Activated naive CD4-positive, alpha-beta T cell treated with anti-CD3 and anti-CD28 coated beads, Interleukin-2, amount 10 ng/mL, durations not matched to agents 7 days and 5 days (primary cell): ENCODE measurements around the gene OR4D9.
"Not testable (repeated sequence)": the region's sequence is repeated elsewhere in the genome, so short reads cannot be mapped to it uniquely, and the experiment has no call there.

ENCODE experiments used
- CTCF ChIA-PET: fragments of 350-600 bp; sonication (Branson Sonifier 250); formaldehyde crosslinking; loops from one replicate; lab custom pipeline; 2021; ENCODE audit warnings: antibody characterized with exemption; lab: Charles Lee
- DNase-seq: peaks from one replicate; pipeline ENCODE4 v3.0.0-alpha.2; 2020
- H3K27ac Mint-ChIP-seq: one replicate; pipeline ENCODE4 v1.8.0; 2021; ENCODE audit warnings: mild to moderate bottlenecking, moderate library complexity, mixed read lengths
- H3K27me3 Mint-ChIP-seq: one replicate; pipeline ENCODE4 v1.8.0; 2021; ENCODE audit warnings: mild to moderate bottlenecking, mixed read lengths
- H3K36me3 Mint-ChIP-seq: one replicate; pipeline ENCODE4 v1.8.0; 2021; ENCODE audit warnings: mixed read lengths
- H3K4me1 Mint-ChIP-seq: one replicate; pipeline ENCODE4 v1.8.0; 2021; ENCODE audit warnings: mixed read lengths
- H3K4me3 Mint-ChIP-seq: one replicate; pipeline ENCODE4 v1.8.0; 2021; ENCODE audit warnings: mild to moderate bottlenecking, moderate library complexity, mixed read lengths
- H3K9me3 Mint-ChIP-seq: one replicate; pipeline ENCODE4 v1.8.0; 2021; ENCODE audit warnings: mixed read lengths

Gene OR4D9

GRCh38 chr11:59510941-59511589 lies at the start of gene OR4D9:
Gene OR4D9 (plus strand): TSS chr11:59511539. CDS start chr11:59514913, 3,374 bp downstream.
- Mint-ChIP-seq H3K27ac (peak within 1 kb of the TSS; percentile 77), H3K36me3 (no peaks in the 10 kb centered on the region), H3K27me3 (peaks cover 10% of the 10 kb centered on the region), H3K4me1 (peaks cover 29% of the 10 kb centered on the region), H3K4me3 (peak within 1 kb of the TSS; percentile 29), H3K9me3 (no peaks in the 10 kb centered on the region)
- CTCF ChIA-PET, result interaction anchor here (1.6 kb wide), 1 partner anchor 26 kb away, joined by 5 read pairs; no protein-coding TSS in a partner anchor
- DNase-seq, result peak; percentile 26

DNA sequence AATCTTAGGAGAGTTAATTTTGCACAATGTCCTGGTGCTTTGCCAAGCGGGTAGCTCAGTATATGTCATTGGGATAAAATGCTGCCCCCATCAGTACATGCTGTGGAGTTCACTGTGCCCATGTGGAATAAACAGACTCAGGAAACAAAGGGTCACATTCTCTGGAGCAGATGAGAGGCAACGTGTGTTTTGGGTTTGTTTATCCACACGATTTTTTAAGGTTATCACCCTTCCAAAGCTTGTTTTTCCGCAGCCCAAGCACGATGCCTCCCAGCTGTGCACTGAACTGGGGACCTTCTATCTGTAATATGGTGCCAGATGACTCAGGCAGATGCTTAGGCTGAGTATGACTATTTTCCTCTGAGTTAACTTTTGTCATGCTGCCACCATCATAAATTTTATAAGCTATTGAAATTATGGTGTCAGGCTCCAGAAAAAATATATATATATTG lies 48.1 kb upstream of the OR4D9 start:
- no peaks in the 10 kb centered on the region for H3K27me3 Mint-ChIP-seq
- H3K4me1 Mint-ChIP-seq, result no peaks in the 10 kb centered on the region
- no peak overlapping the region for H3K27ac Mint-ChIP-seq
- no peak for DNase-seq
- no peaks in the 10 kb centered on the region for H3K9me3 Mint-ChIP-seq
- CTCF ChIA-PET, result no interaction called here
- no peak overlapping the region for H3K4me3 Mint-ChIP-seq
- H3K36me3 Mint-ChIP-seq, result no peaks in the 10 kb centered on the region

- Mint-ChIP-seq H3K36me3 (no peaks in the 10 kb centered on the region), H3K27me3 (peaks cover 11% of the 10 kb centered on the region), H3K4me3 (no peak within 1 kb of the TSS), H3K4me1 (no peaks in the 10 kb centered on the region), H3K9me3 (no peaks in the 10 kb centered on the region), H3K27ac (no peak within 1 kb of the TSS)
- CTCF ChIA-PET, result no interaction called here
- DNase-seq, result no peak
Measured at GRCh38 chr11:59473015-59473414, 38.3 kb upstream of the OR4D9 start, which contains the start of gene OR4D10. Gene OR4D10 (plus strand): TSS chr11:59473315. CDS start chr11:59477430, 4,115 bp downstream.

DNA sequence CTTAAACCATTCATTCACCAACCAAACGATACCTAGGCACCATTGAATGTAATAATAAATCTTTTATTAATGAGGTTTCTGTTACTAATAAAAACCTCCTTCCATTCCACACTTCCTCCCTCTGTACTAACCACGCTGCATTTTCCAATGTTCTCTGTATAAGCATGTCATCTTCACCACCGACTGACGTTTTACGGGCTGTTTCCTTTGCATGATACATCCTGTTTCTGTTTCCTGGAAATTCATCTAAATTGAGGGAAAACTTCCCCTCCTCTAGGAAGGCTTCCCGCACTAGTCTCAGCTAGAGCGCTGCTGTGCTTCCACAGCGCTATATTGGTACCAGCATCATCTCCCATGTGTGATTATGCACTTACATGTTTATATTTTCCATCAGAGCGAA lies 36.2 kb upstream of the OR4D9 start:
- Mint-ChIP-seq H3K27me3 (peaks cover 7% of the 10 kb centered on the region), H3K4me3 (no peak overlapping the region), H3K4me1 (no peaks in the 10 kb centered on the region), H3K36me3 (no peaks in the 10 kb centered on the region), H3K9me3 (no peaks in the 10 kb centered on the region), H3K27ac (no peak overlapping the region)
- CTCF ChIA-PET, result no interaction called here
- no peak for DNase-seq

DNA sequence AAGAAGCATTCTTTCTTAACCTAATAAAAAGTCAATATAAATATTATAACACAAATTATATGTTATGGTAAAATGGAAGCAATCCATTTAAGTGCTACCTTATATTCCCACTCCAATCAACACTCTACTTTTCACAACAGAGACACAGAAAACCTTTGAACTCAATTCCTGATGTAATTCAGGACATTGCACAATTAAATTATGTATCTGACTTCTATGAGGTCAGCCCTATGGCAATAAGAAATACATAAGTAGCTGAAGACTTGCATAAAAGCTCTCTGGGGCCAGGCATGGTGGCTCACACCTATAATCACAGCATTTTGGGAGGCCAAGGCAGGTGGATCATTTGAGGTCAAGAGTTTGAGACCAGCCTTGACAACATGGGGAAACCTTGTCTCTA lies 31.4 kb upstream of the OR4D9 start:
- no peaks in the 10 kb centered on the region for H3K9me3 Mint-ChIP-seq
- no peak for DNase-seq
- H3K27me3 Mint-ChIP-seq, result peaks cover 13% of the 10 kb centered on the region
- no peak overlapping the region for H3K27ac Mint-ChIP-seq
- no peaks in the 10 kb centered on the region for H3K4me1 Mint-ChIP-seq
- no peaks in the 10 kb centered on the region for H3K36me3 Mint-ChIP-seq
- CTCF ChIA-PET, result no interaction called here
- no peak overlapping the region for H3K4me3 Mint-ChIP-seq

- Mint-ChIP-seq H3K9me3 (no peaks in the 10 kb centered on the region), H3K4me1 (no peaks in the 10 kb centered on the region), H3K27ac (no peak overlapping the region), H3K4me3 (no peak overlapping the region), H3K36me3 (no peaks in the 10 kb centered on the region), H3K27me3 (peaks cover 13% of the 10 kb centered on the region)
- CTCF ChIA-PET, result no interaction called here
- DNase-seq, result no peak
Measured at GRCh38 chr11:59480359-59480758, 31.0 kb upstream of the OR4D9 start.

- H3K4me1 Mint-ChIP-seq, result no peaks in the 10 kb centered on the region
- no peak overlapping the region for H3K27ac Mint-ChIP-seq
- peaks cover 6% of the 10 kb centered on the region for H3K27me3 Mint-ChIP-seq
- CTCF ChIA-PET, result no interaction called here
- no peak for DNase-seq
- no peak overlapping the region for H3K4me3 Mint-ChIP-seq
- no peaks in the 10 kb centered on the region for H3K36me3 Mint-ChIP-seq
- H3K9me3 Mint-ChIP-seq, result no peaks in the 10 kb centered on the region
Measured at GRCh38 chr11:59501931-59502330, 9.4 kb upstream of the OR4D9 start.

DNA sequence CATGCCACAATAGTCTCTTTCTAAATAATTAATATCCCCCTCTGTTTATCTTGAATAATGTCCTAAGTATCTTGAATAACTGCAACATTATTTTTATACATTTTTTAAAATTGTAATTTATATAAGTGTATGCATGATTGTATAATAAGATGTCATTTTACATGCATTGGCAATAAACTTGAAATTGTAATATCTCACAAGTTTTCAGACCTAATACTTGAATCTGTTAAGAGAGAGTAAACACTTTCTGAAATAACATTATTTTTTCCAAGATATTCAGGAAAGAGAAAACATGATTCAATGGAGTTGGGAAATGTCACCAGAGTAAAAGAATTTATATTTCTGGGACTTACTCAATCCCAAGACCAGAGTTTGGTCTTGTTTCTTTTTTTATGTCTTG lies 8.1 kb upstream of the OR4D9 start, which contains the start of gene OR4D11:
TSS of gene OR4D11 (plus strand) at position 301 of the 400 bp plus-strand sequence. CDS start at position 301, 0 bp downstream.
- H3K27ac Mint-ChIP-seq, result no peak within 1 kb of the TSS
- no peaks in the 10 kb centered on the region for H3K9me3 Mint-ChIP-seq
- no peak for DNase-seq
- no peak within 1 kb of the TSS for H3K4me3 Mint-ChIP-seq
- H3K27me3 Mint-ChIP-seq, result peaks cover 6% of the 10 kb centered on the region
- CTCF ChIA-PET, result interaction anchor here (0.7 kb wide), 1 partner anchor 26 kb away, joined by 4 read pairs; no protein-coding TSS in a partner anchor
- no peaks in the 10 kb centered on the region for H3K4me1 Mint-ChIP-seq
- no peaks in the 10 kb centered on the region for H3K36me3 Mint-ChIP-seq

DNA sequence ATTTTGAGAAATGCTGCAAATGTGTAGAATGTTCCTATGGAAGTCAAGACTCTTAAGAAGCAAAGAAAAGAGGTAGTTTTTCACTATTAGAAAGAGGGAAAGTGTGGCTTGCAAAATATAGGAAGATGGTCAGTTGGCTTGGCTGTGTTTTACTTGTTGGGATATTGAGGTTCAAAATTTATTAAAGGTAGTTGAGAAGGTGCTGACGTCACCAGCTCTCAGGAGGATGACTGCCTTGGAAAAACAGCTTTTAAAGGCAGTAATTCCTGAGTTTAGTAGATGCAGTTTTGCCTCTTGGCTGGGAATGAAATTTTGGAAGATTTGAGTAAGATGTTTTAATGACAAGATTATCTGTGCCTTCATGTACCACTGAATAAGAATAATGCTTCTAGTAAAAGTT lies 336 bp downstream of the OR4D9 start:
- Mint-ChIP-seq H3K27ac (no peak overlapping the region), H3K4me1 (peaks cover 29% of the 10 kb centered on the region), H3K9me3 (no peaks in the 10 kb centered on the region), H3K27me3 (peaks cover 10% of the 10 kb centered on the region), H3K36me3 (no peaks in the 10 kb centered on the region), H3K4me3 (no peak overlapping the region)
- CTCF ChIA-PET, result interaction anchor here (0.6 kb wide), 1 partner anchor 23 kb away, joined by 4 read pairs; no protein-coding TSS in a partner anchor
- no peak for DNase-seq

- H3K9me3 Mint-ChIP-seq, DNase-seq, H3K36me3 Mint-ChIP-seq, CTCF ChIA-PET, H3K4me1 Mint-ChIP-seq, H3K27ac Mint-ChIP-seq, H3K4me3 Mint-ChIP-seq: not testable (repeated sequence)
- H3K27me3 Mint-ChIP-seq, result peaks cover 23% of the 10 kb centered on the region
Measured at GRCh38 chr11:59520139-59520538, 8.8 kb downstream of the OR4D9 start.

GRCh38 chr11:59520741-59521140 lies 9.4 kb downstream of the OR4D9 start:
- no peaks in the 10 kb centered on the region for H3K4me1 Mint-ChIP-seq
- no peak overlapping the region for H3K27ac Mint-ChIP-seq
- no peaks in the 10 kb centered on the region for H3K9me3 Mint-ChIP-seq
- H3K27me3 Mint-ChIP-seq, result peaks cover 18% of the 10 kb centered on the region
- CTCF ChIA-PET, result interaction anchor here (1.0 kb wide), 1 partner anchor 16 kb away, joined by 3 read pairs; no protein-coding TSS in a partner anchor
- no peak for DNase-seq
- no peaks in the 10 kb centered on the region for H3K36me3 Mint-ChIP-seq
- no peak overlapping the region for H3K4me3 Mint-ChIP-seq

DNA sequence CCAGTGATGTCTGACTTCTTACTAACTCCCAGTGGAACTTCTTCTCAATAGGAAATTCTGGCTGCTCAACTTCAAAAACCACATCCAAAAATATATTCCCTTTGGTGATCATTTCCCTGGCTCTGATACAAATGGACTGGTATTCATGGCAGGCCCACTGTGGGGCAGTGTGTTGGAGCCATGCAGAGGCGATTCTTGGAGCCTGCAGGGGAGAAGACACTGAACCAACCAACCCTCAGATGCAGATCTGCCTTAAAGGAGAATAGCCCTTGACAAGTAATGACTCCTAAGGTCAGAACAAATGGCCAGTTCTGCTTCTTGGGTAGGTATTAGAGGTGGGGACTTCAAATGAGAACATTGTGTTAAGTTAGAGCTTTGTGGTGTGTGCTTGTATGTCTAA lies 12.2 kb downstream of the OR4D9 start:
- CTCF ChIA-PET, result no interaction called here
- Mint-ChIP-seq H3K27ac (no peak overlapping the region), H3K9me3 (no peaks in the 10 kb centered on the region)

DNA sequence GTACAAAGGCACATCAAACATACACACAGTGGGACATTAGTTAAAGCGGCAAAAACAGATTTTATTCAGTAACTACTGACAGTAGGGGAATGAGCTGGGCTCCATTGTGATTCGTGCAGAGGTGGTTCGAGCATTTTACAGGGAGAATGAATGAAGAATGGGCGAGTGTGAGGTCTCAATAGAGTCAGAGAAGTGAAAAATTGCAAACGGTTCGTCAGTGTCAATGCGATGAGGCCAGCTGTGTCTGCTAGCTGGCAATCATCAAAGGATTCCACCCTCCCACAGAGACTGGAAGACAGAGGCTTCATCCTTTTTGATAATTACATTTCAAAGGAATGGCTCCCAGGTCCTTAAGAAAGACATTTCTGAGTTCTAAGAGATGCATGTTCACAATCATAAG lies 17.4 kb downstream of the OR4D9 start:
- Mint-ChIP-seq H3K27me3 (peaks cover 8% of the 10 kb centered on the region), H3K27ac (no peak overlapping the region), H3K4me3 (no peak overlapping the region), H3K9me3 (no peaks in the 10 kb centered on the region), H3K36me3 (no peaks in the 10 kb centered on the region), H3K4me1 (no peaks in the 10 kb centered on the region)
- DNase-seq, result no peak
- CTCF ChIA-PET, result interaction anchor here (1.1 kb wide), 1 partner anchor 8 kb away, joined by 3 read pairs; no protein-coding TSS in a partner anchor

More for the DNA sequence above, 12.2 kb downstream of the OR4D9 start:
- peaks cover 18% of the 10 kb centered on the region for H3K27me3 Mint-ChIP-seq
- no peaks in the 10 kb centered on the region for H3K36me3 Mint-ChIP-seq
- H3K4me1 Mint-ChIP-seq, result no peaks in the 10 kb centered on the region
- no peak for DNase-seq
- H3K4me3 Mint-ChIP-seq, result no peak overlapping the region

DNA sequence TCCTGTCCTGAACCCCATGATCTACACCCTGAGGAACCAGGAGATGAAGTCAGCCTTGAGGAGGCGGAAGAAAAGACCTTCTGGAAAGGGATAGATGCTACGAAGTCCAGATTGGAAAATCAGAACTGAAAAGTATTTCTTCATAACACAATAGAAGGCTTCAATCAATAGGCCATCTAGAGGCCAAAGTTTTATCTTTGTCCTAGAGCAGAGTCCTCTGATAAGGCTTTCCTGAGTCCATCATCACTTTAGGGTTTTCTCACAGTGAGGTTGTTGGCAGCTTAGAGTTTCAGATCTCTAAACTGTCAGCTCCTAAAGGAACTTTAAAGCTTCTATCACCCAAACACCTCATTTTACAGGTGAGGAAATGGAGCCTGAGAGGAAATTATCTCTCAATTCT lies 21.3 kb downstream of the OR4D9 start:
- Mint-ChIP-seq H3K36me3 (no peaks in the 10 kb centered on the region), H3K4me3 (no peak overlapping the region), H3K4me1 (peaks cover 8% of the 10 kb centered on the region), H3K27me3 (peaks cover 4% of the 10 kb centered on the region), H3K27ac (no peak overlapping the region), H3K9me3 (no peaks in the 10 kb centered on the region)
- CTCF ChIA-PET, result interaction anchor here (1.0 kb wide), 1 partner anchor 11 kb away, joined by 3 read pairs; no protein-coding TSS in a partner anchor
- no peak for DNase-seq

DNA sequence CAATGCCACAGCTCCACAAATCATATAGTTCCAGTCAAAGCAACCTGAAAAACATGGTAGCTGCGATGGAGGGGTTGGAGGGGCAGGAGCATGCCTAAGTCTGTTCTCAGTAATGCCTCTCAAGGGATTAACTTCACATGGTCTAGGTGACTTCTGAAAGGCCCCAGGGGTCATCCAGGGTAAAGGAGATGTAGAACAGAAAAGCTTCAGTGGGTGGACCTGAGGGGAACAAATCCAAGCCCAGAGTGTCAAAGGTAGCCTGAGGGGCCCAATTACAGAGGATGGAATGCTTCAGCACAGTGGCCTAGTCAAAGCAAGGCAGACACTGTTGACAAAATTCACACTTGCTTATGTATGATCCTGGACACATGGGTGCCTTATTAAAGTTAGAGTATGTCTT lies 23.3 kb downstream of the OR4D9 start:
- H3K27me3 Mint-ChIP-seq, result peaks cover 4% of the 10 kb centered on the region
- no peaks in the 10 kb centered on the region for H3K9me3 Mint-ChIP-seq
- H3K36me3 Mint-ChIP-seq, result no peaks in the 10 kb centered on the region
- H3K27ac Mint-ChIP-seq, result no peak overlapping the region
- peaks cover 12% of the 10 kb centered on the region for H3K4me1 Mint-ChIP-seq
- CTCF ChIA-PET, result interaction anchor here (0.6 to 1.0 kb wide), 3 partner anchors 10 to 23 kb away, joined by 3 to 4 read pairs (median 3); no protein-coding TSS in a partner anchor
- no peak overlapping the region for H3K4me3 Mint-ChIP-seq
- no peak for DNase-seq
